ENCODE measurements around the gene IFNL1. TPM values are rescaled to one million over a fixed set of nuclear protein-coding genes. Genes with fewer than 3 reads are reported as not detected.

The IFNL1 gene
- total and polyA plus RNA-seq, 2 donors (not counting 1 experiment from before 2014, with no cell fraction given), result not detected

GRCh38 chr19:39319892-39320248 lies 23.7 kb downstream of the IFNL1 start:
- Histone ChIP-seq H4K20me1 (ENCODE audit: control insufficient read depth, insufficient read depth, low read length, poor library complexity, severe bottlenecking) (peaks cover 5% of the 10 kb centered on the region), H3K9me3 (ENCODE audit: control extremely low read depth in 1 of 3, control insufficient read depth in 2 of 3, insufficient read depth in 1 of 3, low read length in 2 of 3) (no peaks in the 10 kb centered on the region), H3K9ac (ENCODE audit: low read length) (peak overlapping the region; percentile 64), H2AFZ (ENCODE audit: insufficient read depth, low read depth, low read length, poor library complexity, severe bottlenecking) (peak overlapping the region; percentile 65), H3K79me2 (ENCODE audit: control insufficient read depth, insufficient read depth, low read length) (no peaks in the 10 kb centered on the region), H3K4me2 (replicated peaks; ENCODE audit: low read depth, low read length, poor library complexity, severe bottlenecking) (peak overlapping the region; percentile 98), H3K4me3 (ENCODE audit: control extremely low read depth in 1 of 5, extremely low read depth in 1 of 5, insufficient read depth in 1 of 5, low read depth in 2 of 5, low read length in 4 of 5) (peak overlapping the region in 4 of 5 experiments; percentile 40 to 59 (median 50)), H3K27ac (ENCODE audit: low read length in 2 of 2) (peak overlapping the region in 1 of 2 donors; percentile 19), H3K36me3 (replicated peaks in 1 of 2; ENCODE audit: control extremely low read depth in 1 of 2, control insufficient read depth in 1 of 2, extremely low read depth in 1 of 2, insufficient read depth in 2 of 2, low read length in 1 of 2) (peaks cover 0 to 2% of the 10 kb centered on the region in 2 experiments), H3K27me3 (replicated peaks in 1 of 4; ENCODE audit: control extremely low read depth in 1 of 4, control insufficient read depth in 3 of 4, insufficient read depth in 4 of 4, low read length in 3 of 4) (peaks cover 0 to 6% (median 0%) of the 10 kb centered on the region in 4 experiments), H3K4me1 (ENCODE audit: control insufficient read depth in 2 of 2, insufficient read depth in 2 of 2, low read length in 2 of 2) (peaks cover 8 to 13% of the 10 kb centered on the region in 2 donors)
- Mint-ChIP-seq H3K4me3 (peak overlapping the region; percentile 78), H3K27me3 (peaks cover 8% of the 10 kb centered on the region), H3K27ac (no peak overlapping the region), H3K9me3 (ENCODE audit: insufficient read depth) (no peaks in the 10 kb centered on the region), H3K4me1 (peaks cover 27% of the 10 kb centered on the region)
- POLR2A ChIA-PET, result interaction anchor here (0.7 kb wide), 1 partner anchor 1943 kb away, joined by 5 read pairs; no protein-coding TSS in a partner anchor
- TF ChIP-seq CTCF (IDR thresholded peaks at IDR 0.05), result no peak
- no peak for TF ChIP-seq EZH2 (IDR thresholded peaks at IDR 0.05; ENCODE audit: borderline replicate concordance, insufficient read depth, low read depth, low read length, poor library complexity, severe bottlenecking)
- intact Hi-C loops (cut with micrococcal nuclease), result no loop called here
- WGBS (ENCODE audit: insufficient coverage), result 39% methylated on average over 5 of the region's 16 CpGs
- DNase-seq (peak; percentile 19), ATAC-seq (ENCODE audit: low read depth) (no peak)
- CTCF ChIA-PET, result no interaction called here

GRCh38 chr19:39321117-39321831 lies 25.1 kb downstream of the IFNL1 start:
- Histone ChIP-seq H3K79me2 (ENCODE audit: control insufficient read depth, insufficient read depth, low read length) (no peaks in the 10 kb centered on the region), H3K9me3 (ENCODE audit: control extremely low read depth in 1 of 3, control insufficient read depth in 2 of 3, insufficient read depth in 1 of 3, low read length in 2 of 3) (no peaks in the 10 kb centered on the region), H3K4me3 (ENCODE audit: control extremely low read depth in 1 of 5, extremely low read depth in 1 of 5, insufficient read depth in 1 of 5, low read depth in 2 of 5, low read length in 4 of 5) (peak overlapping the region in 2 of 5 experiments; percentile 19 to 20), H2AFZ (ENCODE audit: insufficient read depth, low read depth, low read length, poor library complexity, severe bottlenecking) (peak overlapping the region; percentile 62), H4K20me1 (ENCODE audit: control insufficient read depth, insufficient read depth, low read length, poor library complexity, severe bottlenecking) (peaks cover 8% of the 10 kb centered on the region), H3K4me1 (ENCODE audit: control insufficient read depth in 2 of 2, insufficient read depth in 2 of 2, low read length in 2 of 2) (peaks cover 8 to 13% of the 10 kb centered on the region in 2 donors), H3K9ac (ENCODE audit: low read length) (no peak overlapping the region), H3K27ac (ENCODE audit: low read length in 2 of 2) (no peak overlapping the region), H3K27me3 (replicated peaks in 1 of 4; ENCODE audit: control extremely low read depth in 1 of 4, control insufficient read depth in 3 of 4, insufficient read depth in 4 of 4, low read length in 3 of 4) (peaks cover 0 to 6% (median 0%) of the 10 kb centered on the region in 4 experiments), H3K4me2 (replicated peaks; ENCODE audit: low read depth, low read length, poor library complexity, severe bottlenecking) (peak overlapping the region; percentile 98), H3K36me3 (replicated peaks in 1 of 2; ENCODE audit: control extremely low read depth in 1 of 2, control insufficient read depth in 1 of 2, extremely low read depth in 1 of 2, insufficient read depth in 2 of 2, low read length in 1 of 2) (peaks cover 0 to 4% of the 10 kb centered on the region in 2 experiments)
- ATAC-seq (ENCODE audit: low read depth) (peak; percentile 37), DNase-seq (peak; percentile 28)
- TF ChIP-seq EZH2 (IDR thresholded peaks at IDR 0.05; ENCODE audit: borderline replicate concordance, insufficient read depth, low read depth, low read length, poor library complexity, severe bottlenecking) (no peak), CTCF (IDR thresholded peaks at IDR 0.05) (no peak)
- intact Hi-C loops (cut with micrococcal nuclease), result no loop called here
- POLR2A ChIA-PET, result no interaction called here
- Mint-ChIP-seq H3K27ac (peak overlapping the region; percentile 78), H3K9me3 (ENCODE audit: insufficient read depth) (no peaks in the 10 kb centered on the region), H3K4me1 (peaks cover 27% of the 10 kb centered on the region), H3K27me3 (peaks cover 8% of the 10 kb centered on the region), H3K4me3 (peak overlapping the region; percentile 89)
- 13% methylated on average over 6 of the region's 10 CpGs for WGBS (ENCODE audit: insufficient coverage)
- CTCF ChIA-PET, result no interaction called here

Data from B cell (primary cell).